NCI-H1105 (cell line): ENCODE measurements around the gene PLXNC1.

Experiments used
- DNase-seq: peaks from one replicate; lab custom pipeline; 2025; lab: John Stamatoyannopoulos, UW

PLXNC1 gene

GRCh38 chr12:94133964-94134795 lies 14.2 kb upstream of the PLXNC1 start:
- DNase-seq = peak; percentile 59

- DNase-seq = no peak
Measured at GRCh38 chr12:94135896-94136295, 12.5 kb upstream of the PLXNC1 start.

GRCh38 chr12:94139816-94140215 lies 8.6 kb upstream of the PLXNC1 start:
- no peak for DNase-seq

GRCh38 chr12:94140556-94140955 lies 7.8 kb upstream of the PLXNC1 start:
- DNase-seq = no peak

GRCh38 chr12:94141004-94141764 lies 7.2 kb upstream of the PLXNC1 start:
- DNase-seq = no peak

GRCh38 chr12:94141892-94142291 lies 6.5 kb upstream of the PLXNC1 start:
- no peak for DNase-seq

GRCh38 chr12:94143438-94143837 lies 4.9 kb upstream of the PLXNC1 start:
- no peak for DNase-seq

- no peak for DNase-seq
Measured at GRCh38 chr12:94143951-94144350, 4.4 kb upstream of the PLXNC1 start.

- no peak for DNase-seq
Measured at GRCh38 chr12:94144781-94145180, 3.6 kb upstream of the PLXNC1 start.

GRCh38 chr12:94145191-94145983 lies 3.0 kb upstream of the PLXNC1 start:
- no peak for DNase-seq

GRCh38 chr12:94146166-94146936 lies 2.0 kb upstream of the PLXNC1 start:
- no peak for DNase-seq

GRCh38 chr12:94147387-94147990 lies 888 bp upstream of the PLXNC1 start:
- DNase-seq = no peak

- DNase-seq = no peak
Measured at GRCh38 chr12:94148739-94149118, 352 bp downstream of the PLXNC1 start.

- peak; percentile 27 for DNase-seq
Measured at GRCh38 chr12:94149119-94149780, 873 bp downstream of the PLXNC1 start.

- DNase-seq = no peak
Measured at GRCh38 chr12:94149781-94150239, 1.4 kb downstream of the PLXNC1 start.

GRCh38 chr12:94150240-94151121 lies 2.1 kb downstream of the PLXNC1 start:
- no peak for DNase-seq

- no peak for DNase-seq
Measured at GRCh38 chr12:94151582-94151981, 3.2 kb downstream of the PLXNC1 start.

- no peak for DNase-seq
Measured at GRCh38 chr12:94152292-94153078, 4.1 kb downstream of the PLXNC1 start.

- no peak for DNase-seq
Measured at GRCh38 chr12:94157181-94157580, 8.8 kb downstream of the PLXNC1 start.
